Stimulated activated naive B cell treated with anti-CD40 and anti-IgM and Interleukin-4, amounts not matched to agents 10 μg/mL and 1 μg/mL and 100 μg/mL, for 72 hours (primary cell): Measurements from ENCODE around the gene RELN.

Experiments
- ATAC-seq, 2 donors: fragments of 150-1000 bp; cut with Tn5 transposase; replicated peaks; 2 replicates each; pipeline ENCODE4 v1.10.0; 2021; ENCODE audit warnings: moderate library complexity in 1 of 2
- DNase-seq: peaks from one replicate; pipeline ENCODE4 v3.0.0; 2021
- H3K27ac Mint-ChIP-seq: one replicate; pipeline ENCODE4 v1.8.0; 2022; ENCODE audit warnings: mild to moderate bottlenecking, mixed read lengths
- H3K27me3 Mint-ChIP-seq, 2 donors: one replicate each; pipeline ENCODE4 v1.8.0; 2022; ENCODE audit warnings: mixed read lengths in 2 of 2
- H3K36me3 Mint-ChIP-seq, 2 donors: one replicate each; pipeline ENCODE4 v1.8.0; 2022; ENCODE audit warnings: mixed read lengths in 2 of 2, mild to moderate bottlenecking in 1 of 2
- H3K4me1 Mint-ChIP-seq, 2 donors: one replicate each; pipeline ENCODE4 v1.8.0; 2022; ENCODE audit warnings: mixed read lengths in 2 of 2, mild to moderate bottlenecking in 1 of 2
- H3K4me3 Mint-ChIP-seq, 2 donors: one replicate each; pipeline ENCODE4 v1.8.0; 2022; ENCODE audit warnings: mild to moderate bottlenecking in 2 of 2, mixed read lengths in 2 of 2, moderate library complexity in 1 of 2
- H3K9me3 Mint-ChIP-seq, 2 donors: one replicate each; pipeline ENCODE4 v1.8.0; 2022; ENCODE audit warnings: mixed read lengths in 2 of 2, mild to moderate bottlenecking in 1 of 2

The RELN gene

DNA sequence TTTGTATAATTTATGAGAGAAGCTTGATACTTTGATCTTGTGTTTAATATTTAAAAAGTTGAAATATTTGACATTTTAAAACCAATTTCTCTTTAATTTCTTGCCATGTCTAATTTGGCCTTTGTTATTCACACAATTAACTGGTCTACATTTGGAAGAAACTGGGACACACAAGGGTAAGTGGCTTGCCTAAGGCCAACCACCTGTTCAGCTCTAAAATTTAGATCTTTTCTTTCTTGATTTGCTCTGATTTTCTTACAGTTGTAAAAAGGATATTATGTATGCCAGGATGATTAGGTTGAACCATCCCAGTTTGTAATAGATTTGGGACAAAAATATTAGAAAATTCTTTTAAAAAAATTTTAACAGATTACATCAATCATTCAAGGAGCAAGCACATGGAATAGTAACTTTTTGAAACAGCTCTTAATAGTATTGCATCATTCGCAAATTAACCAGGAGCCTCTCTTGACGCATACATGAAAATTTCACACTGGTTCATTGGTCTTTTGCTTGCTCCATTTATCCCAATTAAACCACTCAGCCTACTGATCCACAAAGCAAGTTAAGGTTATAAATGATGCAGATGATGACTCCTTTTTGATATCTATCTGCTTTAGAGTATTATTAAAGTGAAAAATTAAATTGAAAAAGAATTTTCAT, 321.0 kb downstream of the RELN start:
- H3K4me1 Mint-ChIP-seq = no peaks in the 10 kb centered on the region
- H3K27ac Mint-ChIP-seq = no peak overlapping the region
- H3K27me3 Mint-ChIP-seq = peaks cover 0 to 3% of the 10 kb centered on the region in 2 donors
- ATAC-seq (no peak), DNase-seq (no peak)
- H3K9me3 Mint-ChIP-seq = no peaks in the 10 kb centered on the region
- no peaks in the 10 kb centered on the region for H3K36me3 Mint-ChIP-seq
- H3K4me3 Mint-ChIP-seq = no peak overlapping the region

DNA sequence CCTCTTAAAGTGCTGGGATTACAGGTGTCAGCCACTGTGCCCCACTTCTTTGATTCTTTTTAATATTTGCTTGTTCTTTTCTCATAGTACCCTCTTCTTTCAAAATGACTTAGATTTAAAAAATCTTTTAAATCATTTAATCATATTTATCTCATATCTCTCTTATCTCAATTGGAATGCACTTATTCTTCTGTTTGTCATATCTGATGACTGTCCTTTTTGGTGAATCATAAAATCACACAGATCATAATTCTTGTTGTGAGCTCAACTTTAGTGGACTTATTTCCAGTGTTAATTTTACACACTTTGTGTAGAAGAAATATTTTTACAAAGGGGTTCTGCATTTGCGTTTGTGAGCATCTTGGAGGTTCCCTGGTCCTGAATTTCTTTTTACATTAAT, 323.1 kb downstream of the RELN start:
- Mint-ChIP-seq H3K27ac (no peak overlapping the region), H3K9me3 (peaks cover 0 to 1% of the 10 kb centered on the region in 2 donors), H3K36me3 (no peaks in the 10 kb centered on the region), H3K4me3 (no peak overlapping the region), H3K4me1 (no peaks in the 10 kb centered on the region), H3K27me3 (peaks cover 0 to 8% of the 10 kb centered on the region in 2 donors)
- DNase-seq (no peak), ATAC-seq (no peak)

GRCh38 chr7:103664577-103664976, 324.9 kb downstream of the RELN start:
- Mint-ChIP-seq H3K36me3 (no peaks in the 10 kb centered on the region), H3K27me3 (peaks cover 0 to 8% of the 10 kb centered on the region in 2 donors), H3K4me1 (no peaks in the 10 kb centered on the region), H3K9me3 (peaks cover 0 to 1% of the 10 kb centered on the region in 2 donors), H3K27ac (no peak overlapping the region), H3K4me3 (no peak overlapping the region)
- no peak for DNase-seq
- no peak for ATAC-seq

- Mint-ChIP-seq H3K27me3 (peaks cover 4 to 8% of the 10 kb centered on the region in 2 donors), H3K4me3 (no peak overlapping the region), H3K36me3 (no peaks in the 10 kb centered on the region), H3K27ac (no peak overlapping the region), H3K4me1 (no peaks in the 10 kb centered on the region), H3K9me3 (peaks cover 0 to 1% of the 10 kb centered on the region in 2 donors)
- ATAC-seq (no peak), DNase-seq (no peak)
Measured at GRCh38 chr7:103660455-103661371, 328.7 kb downstream of the RELN start.

DNA sequence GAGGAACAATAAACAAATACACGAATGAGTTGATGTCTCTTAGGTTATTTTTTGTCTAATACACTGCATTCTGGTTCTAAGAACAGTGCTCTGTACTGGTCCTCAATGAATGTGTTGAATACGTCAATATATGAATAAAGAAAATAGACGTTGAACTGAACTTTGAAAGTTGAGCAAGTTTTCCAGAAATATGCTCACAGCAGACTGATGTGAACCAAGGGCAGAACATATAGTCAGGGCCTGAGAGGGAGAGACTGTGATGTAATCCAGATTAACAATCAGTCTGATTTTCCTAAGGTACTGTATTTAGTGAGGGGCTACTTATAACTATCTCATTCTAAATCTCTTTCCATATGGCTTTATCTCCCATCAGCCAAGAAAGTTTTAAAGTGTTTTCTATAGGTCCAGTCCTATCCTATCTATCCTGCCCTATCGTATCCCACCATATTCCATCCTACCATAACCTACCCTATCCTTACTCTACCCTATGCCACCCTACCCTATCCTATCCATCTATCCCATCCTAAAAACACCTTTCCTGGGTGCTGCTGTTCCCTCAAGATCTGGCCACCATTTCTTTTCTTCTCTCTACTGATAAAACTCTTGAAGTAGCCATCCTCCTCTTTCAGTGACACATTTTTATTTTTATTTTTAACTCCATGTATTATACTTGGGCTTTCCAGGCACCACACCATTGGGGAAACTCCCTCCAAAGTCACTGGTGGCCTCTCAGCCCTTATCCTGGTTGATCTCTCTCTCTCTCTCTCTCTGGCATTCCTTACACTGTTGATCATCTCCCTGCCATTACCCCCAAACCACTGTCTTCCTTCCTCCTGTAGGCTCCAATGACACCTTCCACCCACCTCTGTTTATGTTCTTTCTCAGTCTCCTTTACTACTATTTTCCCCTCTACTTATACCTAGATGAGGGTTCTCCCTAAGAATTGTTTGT, 331.1 kb downstream of the RELN start:
- ATAC-seq (no peak), DNase-seq (no peak)
- no peak overlapping the region for H3K4me3 Mint-ChIP-seq
- H3K27me3 Mint-ChIP-seq = peaks cover 4% of the 10 kb centered on the region in 2 donors
- no peaks in the 10 kb centered on the region for H3K36me3 Mint-ChIP-seq
- H3K27ac Mint-ChIP-seq = no peak overlapping the region
- H3K4me1 Mint-ChIP-seq = no peaks in the 10 kb centered on the region
- H3K9me3 Mint-ChIP-seq = peaks cover 0 to 1% of the 10 kb centered on the region in 2 donors

- H3K9me3 Mint-ChIP-seq = no peaks in the 10 kb centered on the region
- no peaks in the 10 kb centered on the region for H3K36me3 Mint-ChIP-seq
- no peak for DNase-seq
- H3K4me3 Mint-ChIP-seq = no peak overlapping the region
- H3K27me3 Mint-ChIP-seq = peaks cover 0 to 4% of the 10 kb centered on the region in 2 donors
- H3K27ac Mint-ChIP-seq = no peak overlapping the region
- no peak for ATAC-seq
- H3K4me1 Mint-ChIP-seq = no peaks in the 10 kb centered on the region
Measured at GRCh38 chr7:103657474-103657894, 332.0 kb downstream of the RELN start.

DNA sequence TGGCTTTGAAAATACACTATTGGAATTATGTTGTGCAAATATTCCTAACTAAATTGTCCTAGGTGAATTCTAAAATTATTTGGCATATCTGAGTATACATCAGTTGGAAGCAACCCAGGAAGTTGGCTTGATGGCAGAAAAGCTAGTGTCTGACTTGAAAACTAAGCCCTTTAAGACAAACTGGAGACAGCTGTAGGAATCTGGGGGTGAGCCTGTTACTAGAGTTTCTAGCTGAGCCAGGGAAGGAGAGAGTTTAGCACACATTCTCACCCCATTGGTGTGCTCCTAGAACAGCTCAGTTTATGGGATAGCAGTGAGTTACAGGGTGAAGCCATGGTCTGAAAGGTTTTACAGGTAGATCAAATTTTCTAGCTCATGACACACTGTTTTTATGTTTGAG, 333.2 kb downstream of the RELN start:
- H3K4me3 Mint-ChIP-seq = no peak overlapping the region
- H3K9me3 Mint-ChIP-seq = no peaks in the 10 kb centered on the region
- no peak overlapping the region for H3K27ac Mint-ChIP-seq
- H3K27me3 Mint-ChIP-seq = peaks cover 0 to 9% of the 10 kb centered on the region in 2 donors
- no peak for ATAC-seq
- no peak for DNase-seq
- H3K36me3 Mint-ChIP-seq = no peaks in the 10 kb centered on the region
- no peaks in the 10 kb centered on the region for H3K4me1 Mint-ChIP-seq

GRCh38 chr7:103651593-103652377, 337.7 kb downstream of the RELN start:
- no peaks in the 10 kb centered on the region for H3K36me3 Mint-ChIP-seq
- H3K9me3 Mint-ChIP-seq = peaks cover 14 to 22% of the 10 kb centered on the region in 2 donors

DNA sequence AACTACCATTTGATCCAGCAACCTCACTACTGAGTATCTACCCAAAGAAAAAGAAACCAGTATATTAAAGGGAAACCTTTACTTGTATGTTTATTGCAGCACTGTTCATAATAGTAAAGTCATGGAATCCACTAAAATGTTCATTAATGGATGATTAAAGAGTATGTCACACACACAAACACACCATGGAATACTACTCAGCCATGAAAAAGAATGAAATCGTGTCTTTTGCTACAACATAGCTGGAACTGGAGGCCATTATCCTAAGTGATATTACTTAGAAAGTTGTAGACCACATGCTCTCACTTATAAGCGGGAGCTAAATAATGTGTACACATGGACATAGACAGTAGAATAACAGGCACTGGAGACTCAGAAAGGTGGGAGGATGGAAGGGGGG, 340.4 kb downstream of the RELN start:
- ATAC-seq (no peak), DNase-seq (no peak)
- Mint-ChIP-seq H3K9me3 (peaks cover 23 to 27% of the 10 kb centered on the region in 2 donors), H3K27me3 (peaks cover 0 to 5% of the 10 kb centered on the region in 2 donors), H3K36me3 (no peaks in the 10 kb centered on the region), H3K4me3 (no peak overlapping the region), H3K27ac (no peak overlapping the region), H3K4me1 (no peaks in the 10 kb centered on the region)

More at GRCh38 chr7:103651593-103652377, 337.7 kb downstream of the RELN start:
- H3K4me1 Mint-ChIP-seq = no peaks in the 10 kb centered on the region
- ATAC-seq = no peak
- DNase-seq = no peak
- no peak overlapping the region for H3K27ac Mint-ChIP-seq
- H3K27me3 Mint-ChIP-seq = peaks cover 0 to 5% of the 10 kb centered on the region in 2 donors
- H3K4me3 Mint-ChIP-seq = no peak overlapping the region

GRCh38 chr7:103648135-103648534, 341.3 kb downstream of the RELN start:
- Mint-ChIP-seq H3K9me3 (peaks cover 25 to 29% of the 10 kb centered on the region in 2 donors), H3K36me3 (no peaks in the 10 kb centered on the region), H3K4me1 (no peaks in the 10 kb centered on the region), H3K27me3 (peaks cover 0 to 5% of the 10 kb centered on the region in 2 donors), H3K27ac (no peak overlapping the region), H3K4me3 (no peak overlapping the region)
- ATAC-seq (no peak), DNase-seq (no peak)

DNA sequence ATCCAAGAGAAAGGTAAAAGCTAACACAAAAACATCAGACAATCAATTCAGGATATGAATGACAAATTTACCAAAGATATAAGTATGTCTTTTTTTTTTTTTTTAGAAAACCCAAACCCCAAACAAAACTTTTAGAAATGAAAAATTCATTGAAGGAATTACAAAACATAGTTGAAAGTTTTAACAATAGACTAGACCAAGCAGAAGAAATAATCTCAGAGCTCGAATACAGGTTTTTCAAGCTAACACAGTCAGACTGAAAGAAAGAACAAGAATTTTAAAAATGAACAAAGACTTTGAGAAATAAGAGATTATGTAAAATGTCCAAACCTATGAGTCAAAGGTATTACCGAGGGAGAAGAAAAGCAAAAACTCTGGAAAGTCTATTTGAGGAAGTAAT, 345.1 kb downstream of the RELN start:
- ATAC-seq = no peak
- no peaks in the 10 kb centered on the region for H3K36me3 Mint-ChIP-seq
- no peak for DNase-seq
- no peaks in the 10 kb centered on the region for H3K4me1 Mint-ChIP-seq
- H3K4me3 Mint-ChIP-seq = no peak overlapping the region
- H3K27me3 Mint-ChIP-seq = no peaks in the 10 kb centered on the region
- peaks cover 26 to 30% of the 10 kb centered on the region in 2 donors for H3K9me3 Mint-ChIP-seq
- no peak overlapping the region for H3K27ac Mint-ChIP-seq

DNA sequence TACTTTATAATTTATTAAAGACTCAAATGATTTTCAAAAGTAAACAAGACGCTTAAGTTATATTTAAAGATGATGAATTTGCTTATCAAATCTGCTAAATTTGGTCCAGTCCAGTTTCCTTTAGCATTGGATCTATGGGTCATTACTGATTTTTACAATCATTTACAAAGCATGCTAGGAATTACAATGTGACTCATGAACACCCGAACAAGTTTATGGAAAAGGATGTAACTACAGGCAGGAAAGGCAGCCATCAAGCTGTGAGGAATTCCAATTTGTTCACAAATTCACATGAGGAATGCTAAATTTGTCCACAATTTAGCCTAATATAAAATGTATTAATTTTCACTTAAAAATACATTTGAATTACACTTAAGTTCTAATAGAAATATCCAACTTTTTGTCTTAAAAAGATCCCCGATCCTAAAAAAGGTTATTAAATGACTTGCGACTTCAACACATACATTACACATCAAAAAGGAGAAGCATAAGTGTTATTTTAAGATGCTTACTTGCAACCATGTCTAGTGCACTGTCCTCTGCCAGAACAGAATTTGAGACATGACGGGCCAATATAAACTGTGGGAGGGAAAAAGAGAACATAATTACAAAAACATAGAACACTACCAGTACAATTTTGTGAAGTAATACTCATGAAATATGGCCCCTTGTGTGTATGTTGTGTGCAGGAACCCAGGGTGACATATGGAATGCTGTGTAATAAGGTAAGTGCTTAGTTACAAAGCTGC, 349.3 kb downstream of the RELN start:
- ATAC-seq (no peak), DNase-seq (no peak)
- no peaks in the 10 kb centered on the region for H3K4me1 Mint-ChIP-seq

DNA sequence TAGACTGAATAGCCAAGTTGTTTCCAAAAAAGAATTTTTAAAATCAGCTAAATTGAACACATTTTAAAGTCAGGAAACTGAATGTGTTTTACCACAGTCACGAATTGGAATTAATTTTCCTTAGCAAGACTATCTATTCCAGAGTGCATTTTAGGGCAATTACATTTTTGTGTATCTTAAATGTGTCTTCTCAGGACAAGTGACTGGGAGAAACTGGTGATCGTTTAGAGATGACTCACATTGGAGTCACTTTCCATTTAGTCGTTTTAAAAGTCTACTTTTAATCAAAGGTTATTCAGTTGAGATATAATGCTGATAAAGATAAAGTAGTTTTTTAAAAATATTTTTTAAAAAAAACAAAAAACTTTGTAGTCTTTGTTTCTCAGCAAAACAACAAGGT, 351.7 kb downstream of the RELN start:
- no peak overlapping the region for H3K27ac Mint-ChIP-seq
- no peaks in the 10 kb centered on the region for H3K4me1 Mint-ChIP-seq
- H3K4me3 Mint-ChIP-seq = no peak overlapping the region
- peaks cover 0 to 4% of the 10 kb centered on the region in 2 donors for H3K27me3 Mint-ChIP-seq
- ATAC-seq = no peak
- DNase-seq = no peak
- H3K36me3 Mint-ChIP-seq = no peaks in the 10 kb centered on the region
- H3K9me3 Mint-ChIP-seq = no peaks in the 10 kb centered on the region

More for the DNA sequence above, 349.3 kb downstream of the RELN start:
- H3K36me3 Mint-ChIP-seq = no peaks in the 10 kb centered on the region
- no peak overlapping the region for H3K4me3 Mint-ChIP-seq
- peaks cover 0 to 4% of the 10 kb centered on the region in 2 donors for H3K27me3 Mint-ChIP-seq
- H3K9me3 Mint-ChIP-seq = peaks cover 3 to 8% of the 10 kb centered on the region in 2 donors
- no peak overlapping the region for H3K27ac Mint-ChIP-seq
